H9 (cell line): Measurements from ENCODE around the gene SMARCA2. TPM values are rescaled to one million over a fixed set of nuclear protein-coding genes. Genes with fewer than 3 reads are reported as not detected.

Experiments used
- DNase-seq: peaks from one replicate; pipeline ENCODE4 v3.0.0-alpha.2; 2017
- H2AFZ ChIP-seq: one replicate; pipeline ENCODE4 v1.6.1; 2013; ENCODE audit warnings: mild to moderate bottlenecking, low read length, control low read depth, moderate library complexity
- H2AK5ac ChIP-seq: 2 replicates; pipeline ENCODE4 v1.6.1; 2013; ENCODE audit warnings: low read length, control low read depth, mixed read lengths; ENCODE audit not compliant: insufficient read length
- H2BK120ac ChIP-seq: one replicate; pipeline ENCODE4 v1.6.1; 2013; ENCODE audit warnings: low read depth, mild to moderate bottlenecking, low read length, control low read depth, inconsistent platforms; ENCODE audit not compliant: poor library complexity, severe bottlenecking
- H2BK12ac ChIP-seq: 2 replicates; pipeline ENCODE4 v1.6.1; 2013; ENCODE audit warnings: low read length, control low read depth, mixed read lengths, low read depth; ENCODE audit not compliant: insufficient read length
- H2BK15ac ChIP-seq: 2 replicates; pipeline ENCODE4 v1.6.1; 2013; ENCODE audit warnings: low read depth, low read length, control low read depth
- H2BK20ac ChIP-seq: one replicate; pipeline ENCODE4 v1.6.1; 2013; ENCODE audit warnings: low read depth, mild to moderate bottlenecking, low read length, control low read depth, inconsistent platforms; ENCODE audit not compliant: poor library complexity, severe bottlenecking
- H2BK5ac ChIP-seq: 2 replicates; pipeline ENCODE4 v1.6.1; 2013; ENCODE audit warnings: low read length, control low read depth, mixed read lengths; ENCODE audit not compliant: insufficient read length
- H3K14ac ChIP-seq: 2 replicates; pipeline ENCODE4 v1.6.1; 2013; ENCODE audit warnings: low read length, control low read depth; ENCODE audit not compliant: insufficient read depth
- H3K18ac ChIP-seq: 2 replicates; pipeline ENCODE4 v1.6.1; 2013; ENCODE audit warnings: low read depth, mild to moderate bottlenecking, mixed read lengths, low read length, control low read depth; ENCODE audit not compliant: insufficient read length
- H3K23ac ChIP-seq: 2 replicates; pipeline ENCODE4 v1.6.1; 2013; ENCODE audit warnings: low read length, control low read depth, mixed read lengths, low read depth; ENCODE audit not compliant: insufficient read length
- H3K23me2 ChIP-seq: 2 replicates; pipeline ENCODE4 v1.6.1; 2013; ENCODE audit warnings: low read depth, mild to moderate bottlenecking, mixed read lengths, low read length, control low read depth; ENCODE audit not compliant: insufficient read length, poor library complexity, severe bottlenecking
- H3K27ac ChIP-seq: 2 replicates; pipeline ENCODE4 v1.5.1; 2013; ENCODE audit warnings: low read length, control low read depth, mixed read lengths, low read depth; ENCODE audit not compliant: insufficient read length
- H3K27me3 ChIP-seq: 2 replicates; pipeline ENCODE4 v1.6.1; 2013; ENCODE audit warnings: low read length, control low read depth, inconsistent platforms; ENCODE audit not compliant: insufficient read depth
- H3K4ac ChIP-seq: 2 replicates; pipeline ENCODE4 v1.6.1; 2013; ENCODE audit warnings: low read depth, mild to moderate bottlenecking, control low read depth, inconsistent platforms, low read length, moderate library complexity
- H3K4me1 ChIP-seq: 2 replicates; pipeline ENCODE4 v1.6.1; 2013; ENCODE audit warnings: low read length, control low read depth, inconsistent platforms; ENCODE audit not compliant: insufficient read depth
- H3K4me2 ChIP-seq: 2 replicates; pipeline ENCODE4 v1.6.1; 2013; ENCODE audit warnings: low read length, control low read depth, mixed read lengths; ENCODE audit not compliant: insufficient read length, insufficient read depth
- H3K56ac ChIP-seq: 2 replicates; pipeline ENCODE4 v1.6.1; 2013; ENCODE audit warnings: low read depth, mild to moderate bottlenecking, mixed read lengths, low read length, control low read depth; ENCODE audit not compliant: insufficient read length
- H3K79me1 ChIP-seq: 2 replicates; pipeline ENCODE4 v1.6.1; 2013; ENCODE audit warnings: low read depth, mild to moderate bottlenecking, moderate library complexity, low read length, control low read depth, inconsistent platforms; ENCODE audit not compliant: insufficient read depth, poor library complexity, severe bottlenecking
- H3K79me2 ChIP-seq: 2 replicates; pipeline ENCODE4 v1.6.1; 2013; ENCODE audit warnings: low read length, control low read depth, inconsistent platforms; ENCODE audit not compliant: insufficient read depth
- H3K9ac ChIP-seq: 2 replicates; pipeline ENCODE4 v1.6.1; 2013; ENCODE audit warnings: low read length, control low read depth, mixed read lengths; ENCODE audit not compliant: insufficient read length; ENCODE audit errors: extremely low read depth
- H3K9me3 ChIP-seq: one replicate; pipeline ENCODE4 v1.6.1; 2013; ENCODE audit warnings: low read depth, low read length, inconsistent platforms; ENCODE audit not compliant: control insufficient read depth
- H3T11ph ChIP-seq: one replicate; pipeline ENCODE4 v1.6.1; 2013; ENCODE audit warnings: mild to moderate bottlenecking, low read length, control low read depth, inconsistent platforms
- H4K20me1 ChIP-seq: one replicate; pipeline ENCODE4 v1.6.1; 2013; ENCODE audit not compliant: control insufficient read depth, insufficient read length, insufficient read depth
- H4K5ac ChIP-seq: 2 replicates; pipeline ENCODE4 v1.6.1; 2013; ENCODE audit warnings: low read depth, mild to moderate bottlenecking, mixed read lengths, low read length, control low read depth; ENCODE audit not compliant: insufficient read length
- H4K8ac ChIP-seq: replicated peaks from 2 replicates; pipeline ENCODE4 v1.6.1; 2013; ENCODE audit warnings: low read length, control low read depth, mixed read lengths, low read depth; ENCODE audit not compliant: insufficient read length
- H4K91ac ChIP-seq: 2 replicates; pipeline ENCODE4 v1.6.1; 2013; ENCODE audit warnings: low read depth, mild to moderate bottlenecking, moderate library complexity, mixed read lengths, low read length, control low read depth; ENCODE audit not compliant: insufficient read length
- H3K27ac Mint-ChIP-seq, 3 experiments: 2 replicates in 2 of 3; 3 replicates in 1 of 3; pipeline ENCODE4 v1.8.0; 2020 to 2021; ENCODE audit warnings: mixed read lengths in 3 of 3, mild to moderate bottlenecking in 1 of 3, moderate library complexity in 1 of 3
- H3K27me3 Mint-ChIP-seq: 2 replicates; pipeline ENCODE4 v1.8.0; 2021; ENCODE audit warnings: low read depth, mild to moderate bottlenecking, moderate library complexity, mixed read lengths
- H3K36me3 Mint-ChIP-seq, 3 experiments: 2 replicates in 2 of 3; 3 replicates in 1 of 3; pipeline ENCODE4 v1.8.0; 2020 to 2021; ENCODE audit warnings: low read depth in 3 of 3, mixed read lengths in 3 of 3; ENCODE audit not compliant: insufficient read depth in 1 of 3
- H3K4me1 Mint-ChIP-seq, 2 experiments: 2 replicates each; pipeline ENCODE4 v1.8.0; 2020; ENCODE audit warnings: mixed read lengths in 2 of 2
- H3K4me3 Mint-ChIP-seq, 2 experiments: 2 replicates in 1 of 2; 3 replicates in 1 of 2; pipeline ENCODE4 v1.8.0; 2020 to 2021; ENCODE audit warnings: mild to moderate bottlenecking in 2 of 2, mixed read lengths in 2 of 2, moderate library complexity in 1 of 2
- H3K9me3 Mint-ChIP-seq, 2 experiments: 2 replicates in 1 of 2; 3 replicates in 1 of 2; pipeline ENCODE4 v1.8.0; 2020; ENCODE audit warnings: mild to moderate bottlenecking in 2 of 2, mixed read lengths in 2 of 2, moderate library complexity in 1 of 2
- CTCF ChIP-seq: fragments of 200-600 bp; sonication (generic); conservative IDR thresholded peaks from 3 replicates; pipeline ENCODE4 v1.8.0; 2021; ENCODE audit warnings: antibody characterized with exemption, mild to moderate bottlenecking
- WGBS: extraction: QIAGEN DNeasy Blood & Tissue Kit; methylation state at CpG from one replicate; pipeline ENCODE4 v1.1.7; 2013; ENCODE audit warnings: missing lambda C conversion rate, low lambda C conversion rate, mixed read lengths; ENCODE audit not compliant: insufficient read length; ENCODE audit errors: extremely low coverage; 5-methylcytosine and 5-hydroxymethylcytosine counted together
- total RNA-seq: library from RNA; stranded (reverse); gene quantifications from 2 replicates; pipeline ENCODE4 v1.2.1, GENCODE V29; 2021

Gene SMARCA2
- total RNA-seq, 1 experiment from 2014 or later = 15.3 TPM

GRCh38 chr9:2015581-2016407 is 647 bp downstream of the SMARCA2 start:
- no peaks in the 10 kb centered on the region for H3K79me2 ChIP-seq
- H3K27me3 Mint-ChIP-seq = peaks cover 96% of the 10 kb centered on the region
- no peak overlapping the region for H2AFZ ChIP-seq

More at GRCh38 chr9:2015581-2016407, 647 bp downstream of the SMARCA2 start:
- H2BK20ac ChIP-seq = no peak overlapping the region
- H3K4ac ChIP-seq = no peak overlapping the region
- no CpG with 5 or more reads among the region's 59 CpGs for WGBS
- no peaks in the 10 kb centered on the region for H3K9me3 ChIP-seq
- H3K36me3 Mint-ChIP-seq = no peaks in the 10 kb centered on the region; a peak in 1 of 7 replicates
- H2BK5ac ChIP-seq = no peak overlapping the region
- H3K23ac ChIP-seq = no peak overlapping the region
- no peak overlapping the region for H3T11ph ChIP-seq
- H4K5ac ChIP-seq = no peak overlapping the region
- H4K91ac ChIP-seq = no peak overlapping the region
- no peaks in the 10 kb centered on the region for H3K79me1 ChIP-seq
- H3K14ac ChIP-seq = no peak overlapping the region; the same call in 1 of the 2 replicates
- no peak overlapping the region for H4K8ac ChIP-seq
- no peak overlapping the region for H3K18ac ChIP-seq
- peak overlapping the region; percentile 78 to 92 for H3K4me3 Mint-ChIP-seq
- no peak overlapping the region for H3K27ac ChIP-seq
- peaks cover 4% of the 10 kb centered on the region for H4K20me1 ChIP-seq
- TF ChIP-seq CTCF = no peak
- no peak overlapping the region; a peak in 1 of 7 replicates for H3K27ac Mint-ChIP-seq
- H3K4me1 Mint-ChIP-seq = peaks cover 25 to 28% of the 10 kb centered on the region in 2 experiments
- H2BK15ac ChIP-seq = no peak overlapping the region
- H3K56ac ChIP-seq = no peak overlapping the region
- no peak overlapping the region for H2BK12ac ChIP-seq
- H2BK120ac ChIP-seq = no peak overlapping the region
- peaks cover 36% of the 10 kb centered on the region for H3K23me2 ChIP-seq
- no peak overlapping the region for H3K9ac ChIP-seq
- H2AK5ac ChIP-seq = no peak overlapping the region
- peaks cover 15% of the 10 kb centered on the region; the same call in 1 of the 2 replicates for H3K27me3 ChIP-seq
- peak overlapping the region; percentile 95 for H3K4me2 ChIP-seq
- H3K9me3 Mint-ChIP-seq = no peaks in the 10 kb centered on the region; a peak in 1 of 5 replicates
- peaks cover 5% of the 10 kb centered on the region; the same call in 1 of the 2 replicates for H3K4me1 ChIP-seq
- DNase-seq = peak; percentile 59
